Measurements from ENCODE around the gene QKI.
A peak's percentile ranks its signal among the peaks of the same experiment; 100 is the strongest.

QKI gene

DNA sequence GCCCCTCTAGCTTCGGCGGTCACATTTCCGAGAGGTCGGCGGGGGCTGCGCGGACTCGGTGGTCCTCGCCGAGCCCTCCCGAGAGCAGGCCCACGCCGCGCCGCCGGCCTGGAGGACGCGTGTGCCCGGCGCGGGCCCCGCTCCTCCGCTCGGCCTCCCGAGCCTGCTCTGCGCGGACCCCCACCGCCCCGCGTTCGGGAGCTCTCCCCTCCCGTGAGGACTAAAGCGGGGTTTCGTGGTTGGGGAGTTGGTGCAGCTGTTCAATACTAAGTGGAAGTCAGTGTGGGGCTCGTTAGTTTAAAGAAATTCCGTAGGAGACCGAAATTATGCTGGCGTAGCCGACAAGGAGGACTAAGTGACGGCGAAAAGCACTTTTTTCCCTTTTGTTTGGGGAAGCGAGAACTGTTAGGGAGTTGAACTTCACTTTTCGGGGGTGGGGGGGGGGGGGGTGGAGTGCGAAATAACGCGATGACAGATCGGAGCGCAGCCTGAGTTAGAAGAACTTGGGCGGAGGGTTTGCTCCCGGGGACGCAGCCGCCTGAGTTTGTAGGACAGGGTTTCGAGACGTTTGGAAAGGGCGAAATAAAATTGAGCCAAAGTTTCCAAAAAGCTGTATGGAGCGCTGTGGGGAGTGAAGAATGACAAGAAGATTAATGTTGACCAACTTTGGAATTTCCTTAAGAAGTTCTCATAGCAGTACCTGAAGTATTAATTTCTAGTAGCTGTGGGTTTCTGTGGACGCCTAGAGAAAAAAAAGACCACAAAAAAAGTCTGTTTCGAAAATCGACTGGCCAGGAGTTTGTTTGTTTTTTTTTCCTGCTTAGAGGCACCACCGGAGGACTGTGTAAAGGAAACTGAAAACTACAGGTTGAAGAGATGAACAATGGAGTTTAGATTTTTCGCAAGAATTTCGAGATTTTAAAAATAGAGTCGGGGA is 1.4 kb downstream of the QKI start:
- Histone ChIP-seq H3K79me2 (ENCODE audit: insufficient read depth, low read length) (peaks cover 58% of the 10 kb centered on the region), H4K20me1 (ENCODE audit: insufficient read depth, low read length) (peaks cover 17% of the 10 kb centered on the region; the same call in 1 of the 2 replicates), H3K4me1 (ENCODE audit: insufficient read depth, low read length) (peaks cover 23% of the 10 kb centered on the region), H3K27me3 (ENCODE audit: insufficient read depth, low read length, poor library complexity) (no peaks in the 10 kb centered on the region), H3K9ac (ENCODE audit: low read depth, low read length) (peak overlapping the region; percentile 77), H3K4me2 (ENCODE audit: insufficient read depth, low read length) (peak overlapping the region; percentile 75), H3K36me3 (ENCODE audit: insufficient read depth, low read length) (no peaks in the 10 kb centered on the region; the same call in 1 of the 2 replicates), H3K9me3 (ENCODE audit: insufficient read depth, low read length, severe bottlenecking) (no peaks in the 10 kb centered on the region), H3K27ac (ENCODE audit: low read length) (peak overlapping the region; percentile 85), H3K4me3 (ENCODE audit: low read depth in 1 of 2, low read length in 2 of 2) (peak overlapping the region; percentile 66 to 72), H2AFZ (ENCODE audit: low read depth, low read length) (peak overlapping the region; percentile 64)
- ATAC-seq (ENCODE audit: insufficient read depth, low read depth) (peak; percentile 32), DNase-seq (peak; percentile 34)
- no peak for TF ChIP-seq EZH2 (IDR thresholded peaks at IDR 0.05; ENCODE audit: borderline replicate concordance, low read depth, low read length, severe bottlenecking)
- no peak for TF ChIP-seq CTCF (IDR thresholded peaks at IDR 0.05; ENCODE audit: borderline replicate concordance, extremely low read depth, low read length, poor library complexity, severe bottlenecking)

DNA sequence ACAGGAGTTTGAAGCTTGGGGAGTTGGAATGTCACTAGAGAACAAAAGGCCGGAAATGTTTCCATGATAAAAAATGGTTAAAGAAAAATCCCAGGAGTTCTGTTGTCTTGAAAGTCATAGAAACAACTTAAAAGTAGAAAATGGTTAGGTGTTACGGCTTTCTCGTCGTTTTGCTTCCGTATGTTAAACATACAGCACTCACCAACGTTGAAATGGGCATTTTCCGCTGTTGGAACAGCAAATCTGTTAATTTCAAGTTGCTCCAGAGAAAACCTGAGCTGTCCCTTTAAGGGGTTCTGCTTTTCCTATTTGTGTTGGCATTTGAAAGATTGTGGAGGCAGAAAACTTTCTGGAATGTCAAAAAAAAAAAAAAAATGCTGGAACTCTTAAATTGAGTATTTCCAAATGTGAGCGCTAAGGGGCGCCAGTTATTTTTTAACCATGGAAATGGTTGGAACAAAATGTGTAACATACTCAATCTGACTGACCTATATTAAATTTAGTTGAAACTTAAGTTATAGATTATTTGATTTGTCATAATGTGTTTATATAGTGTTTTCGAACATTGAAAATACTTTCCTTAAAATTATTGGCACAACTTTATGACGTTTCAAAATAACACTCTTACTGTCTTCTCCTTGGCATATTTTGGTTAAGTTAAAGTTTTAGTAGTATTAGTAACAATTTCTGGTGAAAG is 2.2 kb downstream of the QKI start:
- Histone ChIP-seq H3K9me3 (ENCODE audit: insufficient read depth, low read length, severe bottlenecking) (no peaks in the 10 kb centered on the region), H3K36me3 (ENCODE audit: insufficient read depth, low read length) (no peaks in the 10 kb centered on the region; the same call in 1 of the 2 replicates), H3K9ac (ENCODE audit: low read depth, low read length) (peak overlapping the region; percentile 77), H4K20me1 (ENCODE audit: insufficient read depth, low read length) (peaks cover 17% of the 10 kb centered on the region; the same call in 1 of the 2 replicates), H3K79me2 (ENCODE audit: insufficient read depth, low read length) (peaks cover 66% of the 10 kb centered on the region), H3K4me3 (ENCODE audit: low read depth in 1 of 2, low read length in 2 of 2) (peak overlapping the region; percentile 66 to 72), H3K4me2 (ENCODE audit: insufficient read depth, low read length) (peak overlapping the region; percentile 75), H3K27ac (ENCODE audit: low read length) (peak overlapping the region; percentile 41; the same call in 1 of the 2 replicates), H2AFZ (ENCODE audit: low read depth, low read length) (no peak overlapping the region), H3K27me3 (ENCODE audit: insufficient read depth, low read length, poor library complexity) (no peaks in the 10 kb centered on the region), H3K4me1 (ENCODE audit: insufficient read depth, low read length) (peaks cover 23% of the 10 kb centered on the region)
- peak; percentile 26 for DNase-seq
- no peak for TF ChIP-seq EZH2 (IDR thresholded peaks at IDR 0.05; ENCODE audit: borderline replicate concordance, low read depth, low read length, severe bottlenecking)
- TF ChIP-seq CTCF (IDR thresholded peaks at IDR 0.05; ENCODE audit: borderline replicate concordance, extremely low read depth, low read length, poor library complexity, severe bottlenecking), result peak; percentile 54
- no peak for ATAC-seq (ENCODE audit: insufficient read depth, low read depth)

- no peak for DNase-seq
- H4K20me1 ChIP-seq (ENCODE audit: insufficient read depth, low read length), result peaks cover 20% of the 10 kb centered on the region; the same call in 1 of the 2 replicates
- H3K36me3 ChIP-seq (ENCODE audit: insufficient read depth, low read length), result no peaks in the 10 kb centered on the region; the same call in 1 of the 2 replicates
- peak overlapping the region; percentile 75 for H3K4me2 ChIP-seq (ENCODE audit: insufficient read depth, low read length)
- no peaks in the 10 kb centered on the region for H3K27me3 ChIP-seq (ENCODE audit: insufficient read depth, low read length, poor library complexity)
- peaks cover 23% of the 10 kb centered on the region for H3K4me1 ChIP-seq (ENCODE audit: insufficient read depth, low read length)
- ATAC-seq (ENCODE audit: insufficient read depth, low read depth), result no peak
- no peaks in the 10 kb centered on the region for H3K9me3 ChIP-seq (ENCODE audit: insufficient read depth, low read length, severe bottlenecking)
- peak overlapping the region in 1 of 2 experiments; percentile 72; a peak in 1 of 4 replicates for H3K4me3 ChIP-seq (ENCODE audit: low read depth in 1 of 2, low read length in 2 of 2)
- no peak overlapping the region for H2AFZ ChIP-seq (ENCODE audit: low read depth, low read length)
- H3K79me2 ChIP-seq (ENCODE audit: insufficient read depth, low read length), result peaks cover 74% of the 10 kb centered on the region
- H3K27ac ChIP-seq (ENCODE audit: low read length), result no peak overlapping the region
- TF ChIP-seq CTCF (IDR thresholded peaks at IDR 0.05; ENCODE audit: borderline replicate concordance, extremely low read depth, low read length, poor library complexity, severe bottlenecking), result no peak
- TF ChIP-seq EZH2 (IDR thresholded peaks at IDR 0.05; ENCODE audit: borderline replicate concordance, low read depth, low read length, severe bottlenecking), result no peak
- H3K9ac ChIP-seq (ENCODE audit: low read depth, low read length), result 0 out of 2 replicates have a peak overlapping the region, but pooled peaks have one; percentile 77
Measured at GRCh38 chr6:163417595-163417994, 3.1 kb downstream of the QKI start.

Measured in DND-41 (cell line).